Mesangial cell (primary cell): Measurements from ENCODE around the gene SNCB. TPM values are rescaled to one million over a fixed set of nuclear protein-coding genes. Genes with fewer than 3 reads are reported as not detected.

ENCODE experiments used
- total RNA-seq: library from RNA; depleted of rRNA; stranded (reverse); fragments of >200 nt; gene quantifications from 2 replicates; pipeline ENCODE4 v1.2.3, GENCODE V29; 2015

SNCB gene
- not detected in 2 replicates for total RNA-seq

DNA sequence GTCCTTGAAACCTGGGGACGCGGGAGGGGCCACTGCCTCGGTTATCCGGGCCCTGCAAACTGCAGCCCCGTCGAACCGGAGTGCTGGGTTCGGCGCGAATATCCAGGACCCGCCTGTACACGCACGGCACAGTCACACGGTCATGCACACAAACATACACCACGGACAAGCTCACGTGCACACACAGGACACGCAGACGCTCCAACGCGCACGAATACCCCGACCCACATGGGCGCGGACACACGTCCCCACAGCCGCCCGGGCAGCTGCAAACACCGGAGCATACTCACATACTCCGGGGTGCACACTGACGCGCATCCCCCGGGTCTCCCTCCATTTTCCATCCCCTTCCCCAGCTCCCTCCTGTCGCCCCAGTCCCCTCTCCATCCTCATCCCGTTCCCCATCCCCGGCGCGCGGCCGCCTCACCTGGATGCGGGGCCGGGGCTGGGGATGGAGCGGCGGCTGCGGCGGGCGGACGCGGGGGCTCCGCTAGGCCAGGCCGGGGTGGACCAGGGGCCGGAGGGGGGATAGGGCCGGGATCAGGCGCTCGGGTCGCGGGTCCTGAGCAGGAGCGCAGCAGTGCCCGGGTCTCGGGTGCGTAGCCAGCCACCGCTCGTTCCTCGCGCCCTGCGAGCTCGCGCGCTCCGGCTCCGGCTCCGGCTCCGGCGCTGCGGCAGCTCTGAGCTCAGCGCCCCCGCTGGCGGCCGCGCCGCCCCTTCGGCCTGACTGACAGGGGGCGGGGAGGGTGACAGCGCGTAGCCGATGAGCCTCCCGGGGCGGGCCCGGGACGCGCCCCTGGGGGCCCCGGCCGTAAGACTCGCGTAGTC, at the start of gene SNCB, which contains the start of gene EIF4E1B:
SNCB (minus strand) TSS at position 682 of the 828 bp plus-strand sequence. CDS start 880 bp downstream, outside the sequence.
EIF4E1B (plus strand) TSS at position 823 of the 828 bp plus-strand sequence. CDS start 12,113 bp downstream, outside the sequence.

DNA sequence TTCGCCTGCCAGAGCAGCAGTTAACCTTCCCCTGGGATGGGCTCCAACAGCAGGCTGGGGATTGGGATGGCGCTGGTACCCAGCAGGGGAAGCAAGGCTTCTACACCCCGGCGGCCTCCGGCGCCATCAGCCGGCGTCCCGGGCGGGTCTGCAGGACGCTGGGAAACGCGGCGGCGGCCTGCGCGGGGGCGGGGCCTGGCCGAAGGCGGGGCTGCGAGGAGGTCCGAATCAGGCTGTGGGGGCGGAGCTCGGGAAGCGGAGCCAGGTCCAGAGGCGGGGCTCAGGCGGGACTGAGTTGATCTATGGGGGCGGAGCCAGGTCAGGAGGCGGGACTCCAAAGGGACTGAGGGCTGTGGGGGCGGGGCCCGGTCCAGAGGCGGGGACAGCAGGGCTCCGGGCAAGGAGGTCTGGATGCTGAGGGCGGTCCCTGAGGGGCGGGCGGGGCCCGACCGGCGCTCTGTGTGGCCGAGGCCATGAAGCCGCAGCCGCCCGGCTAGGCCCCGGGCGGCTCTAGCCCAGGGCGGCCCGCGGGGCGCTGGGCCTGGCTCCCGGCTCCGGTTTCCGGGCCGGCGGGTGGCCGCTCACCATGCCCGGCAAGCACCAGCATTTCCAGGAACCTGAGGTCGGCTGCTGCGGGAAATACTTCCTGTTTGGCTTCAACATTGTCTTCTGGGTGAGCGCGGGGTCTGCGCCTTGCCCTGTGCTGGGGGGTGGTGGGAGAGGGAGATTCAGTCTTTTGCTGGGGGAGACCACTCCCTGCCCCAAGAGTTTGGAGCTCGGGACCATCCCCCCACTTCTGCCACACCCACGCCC, 16.9 kb upstream of the SNCB start, which contains the start of gene TSPAN17:
TSPAN17 (plus strand) TSS at position 455 of the 813 bp plus-strand sequence; CDS start at position 587, 132 bp downstream.

DNA sequence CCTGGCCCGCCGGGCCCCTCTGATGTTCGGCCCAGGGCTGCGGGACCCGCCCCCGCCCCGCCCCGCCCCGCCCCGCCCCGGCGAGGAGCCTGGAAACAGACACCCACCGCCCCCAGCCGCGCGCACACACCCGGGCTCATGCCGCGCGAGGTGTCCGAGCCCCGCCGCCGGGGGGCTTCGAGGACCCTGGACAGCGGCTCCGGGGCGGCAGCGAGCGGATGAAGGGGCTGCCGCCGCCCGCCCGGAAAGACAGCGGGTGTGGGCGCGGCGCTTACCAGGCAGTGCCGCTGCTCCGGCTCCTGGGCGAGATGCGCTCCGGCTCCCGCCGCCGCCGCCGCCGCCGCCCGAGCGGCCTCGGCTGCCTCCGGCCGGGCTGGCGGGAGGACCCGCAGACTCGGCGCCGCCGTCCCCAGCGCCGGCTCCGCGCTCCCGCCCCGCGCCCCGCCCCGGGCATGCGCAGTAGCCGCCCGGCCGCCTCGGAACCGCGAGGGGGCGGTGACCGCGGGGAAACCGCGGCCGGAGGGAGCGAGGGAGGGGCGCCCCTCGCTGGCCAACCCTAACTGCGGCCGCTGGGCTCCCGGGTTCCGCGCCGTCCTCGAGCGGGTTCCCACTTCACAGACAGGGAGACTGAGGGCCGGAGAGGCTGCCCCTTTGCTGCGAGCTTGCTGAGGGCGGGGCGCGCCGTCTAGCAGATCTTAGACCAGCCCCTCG, 20.5 kb downstream of the SNCB start, which contains the start of gene GPRIN1:
GPRIN1 (minus strand) TSS at position 433 of the 711 bp plus-strand sequence. CDS start 10,322 bp downstream, outside the sequence.

Other genes starting within 250 kb of the SNCB start
- gene NOP16, start 241.9 kb downstream of the SNCB start, total RNA-seq, result 10.4 and 25.9 TPM in 2 replicates
- 131 and 202 TPM in 2 replicates for gene HIGD2A, start 241.8 kb downstream of the SNCB start, total RNA-seq
- 85.2 and 90.8 TPM in 2 replicates for gene CLTB, start 214.0 kb downstream of the SNCB start, total RNA-seq
- gene FAF2, start 182.1 kb downstream of the SNCB start, total RNA-seq, result 27.4 and 30.0 TPM in 2 replicates
- 12.4 and 31.3 TPM in 2 replicates for gene RNF44, start 93.1 kb downstream of the SNCB start, total RNA-seq
- gene CDHR2, start 81.2 kb downstream of the SNCB start, total RNA-seq, result not detected in 2 replicates
- 7.6 and 37.2 TPM in 2 replicates for gene GPRIN1, start 20.4 kb downstream of the SNCB start, total RNA-seq
- not detected in 2 replicates for gene EIF4E1B, start 141 bp upstream of the SNCB start, total RNA-seq
- 35.8 and 50.2 TPM in 2 replicates for gene TSPAN17, start 16.9 kb upstream of the SNCB start, total RNA-seq
- 0.25 and 0.33 TPM in 2 replicates for gene UNC5A, start 180.0 kb upstream of the SNCB start, total RNA-seq